CD4-positive, alpha-beta T cell (primary cell): Measurements from ENCODE around the gene RANBP2. TPM values are rescaled to one million over a fixed set of nuclear protein-coding genes. Genes with fewer than 3 reads are reported as not detected.

Experiments used
- ATAC-seq: fragments of 200-7000 bp; cut with Tn5 transposase; one replicate; pipeline ENCODE4 v1.10.0; 2022; ENCODE audit warnings: mild to moderate bottlenecking; ENCODE audit not compliant: poor library complexity
- CTCF ChIA-PET: fragments of 350-600 bp; sonication (Branson Sonifier 250); formaldehyde crosslinking; loops from one replicate; lab custom pipeline; 2021; ENCODE audit warnings: antibody characterized with exemption, inconsistent platforms; lab: Charles Lee
- POLR2A ChIA-PET: fragments of 350-600 bp; sonication (Branson Sonifier 250); formaldehyde crosslinking; loops from one replicate; lab custom pipeline; 2021; ENCODE audit warnings: antibody characterized with exemption, inconsistent platforms; lab: Charles Lee
- DNase-seq, 14 experiments: peaks; one replicate each; pipeline ENCODE4 v3.0.0-alpha.2; 2013 to 2020; ENCODE audit warnings: mixed read lengths in 2 of 14
- H3K27ac ChIP-seq, 2 donors: one replicate each; pipeline versions ENCODE4 v1.5.1 to v1.7.0; 2013; ENCODE audit warnings: low read length in 2 of 2, low read depth in 1 of 2, mild to moderate bottlenecking in 1 of 2
- H3K27me3 ChIP-seq, 2 experiments: 1 replicate in 1 of 2; 2 replicates in 1 of 2; pipeline versions ENCODE4 v1.6.1 to v1.7.0; 2013; ENCODE audit warnings: low read length in 2 of 2, control low read depth in 1 of 2, mild to moderate bottlenecking in 1 of 2, moderate library complexity in 1 of 2; ENCODE audit not compliant: insufficient read depth in 2 of 2, control insufficient read depth in 1 of 2
- H3K36me3 ChIP-seq: one replicate; pipeline ENCODE4 v1.6.1; 2013; ENCODE audit warnings: low read length, control low read depth; ENCODE audit not compliant: insufficient read depth
- H3K4me1 ChIP-seq: one replicate; pipeline ENCODE4 v1.6.1; 2013; ENCODE audit warnings: low read length, control low read depth; ENCODE audit not compliant: insufficient read depth
- H3K4me3 ChIP-seq: one replicate; pipeline ENCODE4 v1.5.1; 2013; ENCODE audit warnings: mild to moderate bottlenecking, low read length, moderate library complexity
- H3K9me3 ChIP-seq, 2 experiments: 1 replicate in 1 of 2; 2 replicates in 1 of 2; pipeline versions ENCODE4 v1.6.1 to v1.7.0; 2013; ENCODE audit warnings: low read length in 2 of 2, mild to moderate bottlenecking in 2 of 2, control low read depth in 1 of 2, moderate library complexity in 1 of 2; ENCODE audit not compliant: control insufficient read depth in 1 of 2, insufficient read depth in 1 of 2
- H3K27ac Mint-ChIP-seq: one replicate; pipeline ENCODE4 v1.8.0; 2020; ENCODE audit warnings: mixed read lengths
- H3K27me3 Mint-ChIP-seq: one replicate; pipeline ENCODE4 v1.8.0; 2021; ENCODE audit warnings: mixed read lengths
- H3K36me3 Mint-ChIP-seq: one replicate; pipeline ENCODE4 v1.8.0; 2021; ENCODE audit warnings: low read depth, mixed read lengths
- H3K4me1 Mint-ChIP-seq: one replicate; pipeline ENCODE4 v1.8.0; 2021; ENCODE audit warnings: low read depth, mixed read lengths
- H3K4me3 Mint-ChIP-seq: one replicate; pipeline ENCODE4 v1.8.0; 2020; ENCODE audit warnings: mild to moderate bottlenecking, mixed read lengths
- H3K9me3 Mint-ChIP-seq: one replicate; pipeline ENCODE4 v1.8.0; 2020; ENCODE audit warnings: mixed read lengths
- CTCF ChIP-seq: fragments of 200-600 bp; IDR thresholded peaks from one replicate; pipeline ENCODE4 v1.8.0; 2022; ENCODE audit warnings: antibody characterized with exemption, mild to moderate bottlenecking
- intact Hi-C, 2 experiments: fragments of 100-400 bp; cut with DNase I in 1 of 2; cut with micrococcal nuclease in 1 of 2; formaldehyde crosslinking; loops; one replicate each; pipeline versions ENCODE4 v1.15.1 to v1.9.0; 2023 to 2025; cut with DNase I, micrococcal nuclease
- total RNA-seq, 174 experiments: library from RNA in 2 of 174; stranded (reverse) in 2 of 174; gene quantifications; one replicate each; pipeline ENCODE4 v1.2.3 and lab custom pipeline; 2021 to 2026

The RANBP2 gene
- total RNA-seq, 2 experiments from 2014 or later = 182 to 186 TPM

DNA sequence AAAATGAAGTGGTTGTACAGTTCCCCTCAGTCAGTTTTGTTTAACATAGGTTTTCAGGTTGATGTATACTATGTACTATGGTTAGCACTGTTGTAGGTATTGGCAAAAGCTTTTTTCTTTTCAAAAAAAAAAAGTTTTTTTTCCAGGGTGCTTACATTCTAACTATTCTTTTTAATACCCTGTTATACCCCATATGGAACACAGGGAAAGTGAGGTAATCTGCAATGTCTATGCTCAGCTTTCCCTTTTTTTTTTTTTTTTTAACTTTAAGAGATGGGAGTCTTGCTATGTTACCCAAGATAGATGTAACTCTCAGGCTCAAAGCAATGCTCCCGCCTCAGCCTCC lies 66.7 kb downstream of the RANBP2 start:
- Histone ChIP-seq H3K4me1 (peaks cover 8% of the 10 kb centered on the region), H3K4me3 (peak overlapping the region; percentile 78), H3K36me3 (peaks cover 32% of the 10 kb centered on the region), H3K27me3 (no peaks in the 10 kb centered on the region), H3K27ac (peak overlapping the region; percentile 33 to 63), H3K9me3 (no peaks in the 10 kb centered on the region)
- POLR2A ChIA-PET = no interaction called here
- CTCF ChIA-PET = interaction anchor here (1.2 to 1.7 kb wide), 2 partner anchors 202 to 724 kb away, joined by 3 to 4 read pairs; no protein-coding TSS in a partner anchor
- no peak for TF ChIP-seq CTCF
- Mint-ChIP-seq H3K36me3 (peaks cover 49% of the 10 kb centered on the region), H3K27ac (peak overlapping the region; percentile 92), H3K9me3 (no peaks in the 10 kb centered on the region), H3K4me1 (peaks cover 22% of the 10 kb centered on the region), H3K27me3 (no peaks in the 10 kb centered on the region), H3K4me3 (peak overlapping the region; percentile 99)
- DNase-seq = no peak
- ATAC-seq = peak; percentile 2
- intact Hi-C loops = loop anchor here (2.0 to 10.0 kb wide), 6 partner anchors 67 to 339 kb away; partner anchors contain the start of genes EDAR (in 2 of the 2), LIMS1 (in 1 of the 2), RANBP2 (in 1 of the 2) and SH3RF3 (in 1 of the 2)

DNA sequence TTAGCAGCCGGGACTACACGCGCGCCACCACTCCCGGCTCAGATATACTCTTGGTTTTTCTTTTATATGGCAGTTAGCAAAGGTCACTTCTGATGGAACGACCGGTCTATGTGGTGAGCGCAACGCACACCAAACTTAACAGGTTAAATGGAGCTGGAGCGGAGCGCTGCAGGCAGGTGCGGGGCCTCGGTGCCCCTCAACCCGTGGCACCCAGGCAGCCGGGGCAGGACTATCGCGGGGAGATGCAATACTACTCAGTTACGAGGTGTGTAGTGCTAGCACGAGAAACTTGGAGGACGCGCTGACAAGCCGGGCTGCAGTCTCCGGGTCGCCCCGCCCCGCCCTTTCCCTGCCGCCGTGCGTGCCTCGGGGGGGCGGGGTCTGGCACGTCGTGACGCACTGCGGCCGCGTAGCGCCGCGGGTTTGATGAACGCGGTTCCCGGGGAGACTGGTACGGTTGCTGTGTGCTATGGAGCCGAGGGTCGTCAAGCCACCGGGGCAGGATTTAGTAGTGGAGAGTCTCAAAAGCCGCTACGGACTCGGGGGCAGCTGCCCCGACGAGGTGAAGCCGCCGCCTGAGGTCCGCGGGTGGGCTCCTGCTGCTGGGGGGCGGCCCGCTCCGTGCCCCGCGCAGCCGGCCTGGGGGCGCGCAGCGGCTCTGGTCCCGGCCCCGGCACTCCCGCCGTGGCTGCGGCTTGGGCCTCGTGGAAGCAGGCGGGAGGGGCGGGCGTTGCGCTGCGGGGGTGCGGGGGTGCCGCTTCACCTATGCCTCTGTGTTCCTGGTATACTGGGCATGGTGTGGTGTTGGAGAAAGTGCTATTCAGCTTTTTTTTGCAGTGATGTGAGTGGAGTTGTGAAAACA lies 67.3 kb downstream of the RANBP2 start, which contains the start of gene CCDC138:
Gene CCDC138, plus strand, starts transcription at position 418 of the 862 bp plus-strand sequence. Its CDS starts 52 bp downstream, at position 470.
- peaks cover 26% of the 10 kb centered on the region for H3K36me3 ChIP-seq
- intact Hi-C loops = loop anchor here (2.0 to 10.0 kb wide), 6 partner anchors 68 to 338 kb away; partner anchors contain the start of genes EDAR (in 2 of the 2), LIMS1 (in 1 of the 2), RANBP2 (in 1 of the 2) and SH3RF3 (in 1 of the 2)
- H3K4me3 ChIP-seq = peak within 1 kb of the TSS; percentile 78
- peak within 1 kb of the TSS; percentile 33 to 63 for H3K27ac ChIP-seq
- no peaks in the 10 kb centered on the region for H3K27me3 Mint-ChIP-seq
- DNase-seq (peak; percentile 83 to 96 (median 90)), ATAC-seq (peak; percentile 95)
- TF ChIP-seq CTCF = no peak
- H3K36me3 Mint-ChIP-seq = peaks cover 53% of the 10 kb centered on the region
- peaks cover 8% of the 10 kb centered on the region for H3K4me1 ChIP-seq
- peak within 1 kb of the TSS; percentile 92 for H3K27ac Mint-ChIP-seq
- H3K27me3 ChIP-seq = no peaks in the 10 kb centered on the region
- CTCF ChIA-PET = interaction anchor here (1.7 kb wide), 1 partner anchor 202 kb away, joined by 4 read pairs; no protein-coding TSS in a partner anchor
- POLR2A ChIA-PET = no interaction called here
- peaks cover 22% of the 10 kb centered on the region for H3K4me1 Mint-ChIP-seq
- no peaks in the 10 kb centered on the region for H3K9me3 Mint-ChIP-seq
- no peaks in the 10 kb centered on the region for H3K9me3 ChIP-seq
- peak within 1 kb of the TSS; percentile 99 for H3K4me3 Mint-ChIP-seq

DNA sequence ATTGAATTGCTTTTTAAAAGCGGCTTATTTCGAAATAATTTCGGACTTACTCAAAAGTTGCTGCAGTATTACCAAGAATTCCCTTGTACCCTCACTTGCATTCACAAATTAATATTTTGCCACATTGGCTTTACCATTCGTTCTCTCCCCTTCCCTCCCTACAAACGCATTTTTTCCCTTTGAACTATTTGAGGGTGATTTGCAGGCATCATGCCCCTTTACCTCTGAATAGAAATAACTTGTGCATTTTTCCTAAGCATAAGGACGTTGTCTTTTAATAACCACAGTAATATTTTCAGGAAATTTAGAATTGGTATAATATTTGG lies 67.9 kb downstream of the RANBP2 start:
- no peaks in the 10 kb centered on the region for H3K27me3 Mint-ChIP-seq
- peaks cover 8% of the 10 kb centered on the region for H3K4me1 ChIP-seq
- peaks cover 54% of the 10 kb centered on the region for H3K36me3 Mint-ChIP-seq
- H3K27me3 ChIP-seq = no peaks in the 10 kb centered on the region
- H3K27ac Mint-ChIP-seq = peak overlapping the region; percentile 92
- intact Hi-C loops = loop anchor here (2.0 to 10.0 kb wide), 6 partner anchors 68 to 338 kb away; partner anchors contain the start of genes EDAR (in 2 of the 2), LIMS1 (in 1 of the 2), RANBP2 (in 1 of the 2) and SH3RF3 (in 1 of the 2)
- no peak overlapping the region for H3K27ac ChIP-seq
- no peak for TF ChIP-seq CTCF
- no peak for ATAC-seq
- H3K4me1 Mint-ChIP-seq = peaks cover 22% of the 10 kb centered on the region
- peak overlapping the region; percentile 78 for H3K4me3 ChIP-seq
- DNase-seq = no peak
- CTCF ChIA-PET = interaction anchor here (1.7 kb wide), 1 partner anchor 201 kb away, joined by 4 read pairs; no protein-coding TSS in a partner anchor
- H3K4me3 Mint-ChIP-seq = peak overlapping the region; percentile 87
- no peaks in the 10 kb centered on the region for H3K9me3 ChIP-seq
- H3K9me3 Mint-ChIP-seq = no peaks in the 10 kb centered on the region
- H3K36me3 ChIP-seq = peaks cover 24% of the 10 kb centered on the region
- POLR2A ChIA-PET = no interaction called here
